Measurements from ENCODE around the gene TRAPPC6A. TPM values are rescaled to one million over a fixed set of nuclear protein-coding genes. Genes with fewer than 3 reads are reported as not detected.

Gene TRAPPC6A
- total RNA-seq, 2 donors from 2014 or later: 56.6 to 79.1 TPM

GRCh38 chr19:45217957-45218334 lies 39.9 kb upstream of the TRAPPC6A start:
- H3K4me1 ChIP-seq (ENCODE audit: control insufficient read depth, insufficient read depth, low read length): no peaks in the 10 kb centered on the region
- peaks cover 22% of the 10 kb centered on the region for H3K27me3 ChIP-seq (ENCODE audit: control insufficient read depth, insufficient read depth, low read length, poor library complexity, severe bottlenecking)
- no peaks in the 10 kb centered on the region for H3K9me3 ChIP-seq (ENCODE audit: control insufficient read depth, low read length)
- H3K4me3 ChIP-seq (ENCODE audit: low read length): no peak overlapping the region
- DNase-seq: no peak
- Mint-ChIP-seq H3K4me3 (peak overlapping the region; percentile 34), H3K27ac (no peak overlapping the region), H3K27me3 (ENCODE audit: insufficient read depth) (peaks cover 90% of the 10 kb centered on the region), H3K9me3 (no peaks in the 10 kb centered on the region), H3K36me3 (ENCODE audit: low read depth) (no peaks in the 10 kb centered on the region), H3K4me1 (peaks cover 2% of the 10 kb centered on the region)
- WGBS, 2 experiments (ENCODE audit: insufficient coverage in 1 of 2, insufficient read length in 1 of 2): 79 to 100% methylated on average over 2 to 14 of the region's 14 CpGs
- TF ChIP-seq CTCF (conservative IDR thresholded peaks at IDR 0.05): no peak
- H3K9ac ChIP-seq (ENCODE audit: extremely low read depth, low read length, poor library complexity, severe bottlenecking): no peak overlapping the region
- H3K27ac ChIP-seq (ENCODE audit: low read depth, low read length): no peak overlapping the region
- H3K36me3 ChIP-seq (ENCODE audit: control insufficient read depth, insufficient read depth, low read length): no peaks in the 10 kb centered on the region

- Histone ChIP-seq H3K36me3 (ENCODE audit: control insufficient read depth, insufficient read depth, low read length) (no peaks in the 10 kb centered on the region), H3K4me3 (ENCODE audit: low read length) (no peak overlapping the region), H3K9ac (ENCODE audit: extremely low read depth, low read length, poor library complexity, severe bottlenecking) (no peak overlapping the region), H3K4me1 (ENCODE audit: control insufficient read depth, insufficient read depth, low read length) (no peaks in the 10 kb centered on the region), H3K27me3 (ENCODE audit: control insufficient read depth, insufficient read depth, low read length, poor library complexity, severe bottlenecking) (peaks cover 22% of the 10 kb centered on the region), H3K27ac (ENCODE audit: low read depth, low read length) (no peak overlapping the region), H3K9me3 (ENCODE audit: control insufficient read depth, low read length) (no peaks in the 10 kb centered on the region)
- peak; percentile 64 for DNase-seq
- H3K4me3 Mint-ChIP-seq: peak overlapping the region; percentile 34
- 65 to 91% methylated on average over 23 to 46 of the region's 46 CpGs for WGBS, 2 experiments (ENCODE audit: insufficient coverage in 1 of 2, insufficient read length in 1 of 2)
- TF ChIP-seq CTCF (conservative IDR thresholded peaks at IDR 0.05): no peak
- H3K9me3 Mint-ChIP-seq: no peaks in the 10 kb centered on the region
- no peak overlapping the region for H3K27ac Mint-ChIP-seq
- H3K27me3 Mint-ChIP-seq (ENCODE audit: insufficient read depth): peaks cover 86% of the 10 kb centered on the region
- no peaks in the 10 kb centered on the region for H3K36me3 Mint-ChIP-seq (ENCODE audit: low read depth)
- H3K4me1 Mint-ChIP-seq: peaks cover 2% of the 10 kb centered on the region
Measured at GRCh38 chr19:45217193-45217956, 39.3 kb upstream of the TRAPPC6A start.

GRCh38 chr19:45216667-45217066 lies 38.6 kb upstream of the TRAPPC6A start:
- WGBS, 2 experiments (ENCODE audit: insufficient coverage in 1 of 2, insufficient read length in 1 of 2): 95 to 100% methylated on average over 4 to 6 of the region's 6 CpGs
- peaks cover 22% of the 10 kb centered on the region for H3K27me3 ChIP-seq (ENCODE audit: control insufficient read depth, insufficient read depth, low read length, poor library complexity, severe bottlenecking)
- H3K4me3 Mint-ChIP-seq: peak overlapping the region; percentile 34

More at GRCh38 chr19:45216667-45217066, 38.6 kb upstream of the TRAPPC6A start:
- H3K4me1 Mint-ChIP-seq: peaks cover 2% of the 10 kb centered on the region
- Histone ChIP-seq H3K4me3 (ENCODE audit: low read length) (no peak overlapping the region), H3K4me1 (ENCODE audit: control insufficient read depth, insufficient read depth, low read length) (no peaks in the 10 kb centered on the region), H3K9ac (ENCODE audit: extremely low read depth, low read length, poor library complexity, severe bottlenecking) (no peak overlapping the region), H3K9me3 (ENCODE audit: control insufficient read depth, low read length) (no peaks in the 10 kb centered on the region), H3K36me3 (ENCODE audit: control insufficient read depth, insufficient read depth, low read length) (no peaks in the 10 kb centered on the region), H3K27ac (ENCODE audit: low read depth, low read length) (no peak overlapping the region)
- H3K9me3 Mint-ChIP-seq: no peaks in the 10 kb centered on the region
- H3K36me3 Mint-ChIP-seq (ENCODE audit: low read depth): no peaks in the 10 kb centered on the region
- H3K27me3 Mint-ChIP-seq (ENCODE audit: insufficient read depth): peaks cover 79% of the 10 kb centered on the region
- no peak for TF ChIP-seq CTCF (conservative IDR thresholded peaks at IDR 0.05)
- no peak for DNase-seq
- H3K27ac Mint-ChIP-seq: no peak overlapping the region
